Measurements from ENCODE around the gene FTCDNL1. TPM values are rescaled to one million over a fixed set of nuclear protein-coding genes. Genes with fewer than 3 reads are reported as not detected.

The FTCDNL1 gene
- total RNA-seq, 1 donor from 2014 or later = 1.3 TPM

GRCh38 chr2:199875400-199875799, 24.4 kb upstream of the FTCDNL1 start:
- no peaks in the 10 kb centered on the region for H3K36me3 Mint-ChIP-seq
- H3K9me3 Mint-ChIP-seq = no peaks in the 10 kb centered on the region
- no peaks in the 10 kb centered on the region for H3K4me1 Mint-ChIP-seq (ENCODE audit: unreplicated experiment)
- H3K27ac Mint-ChIP-seq = no peak overlapping the region
- DNase-seq (ENCODE audit: extremely low spot score, unreplicated experiment) = no peak
- TF ChIP-seq CTCF (conservative IDR thresholded peaks at IDR 0.05) = no peak
- peaks cover 3% of the 10 kb centered on the region for H3K27me3 Mint-ChIP-seq
- no peak overlapping the region for H3K4me3 Mint-ChIP-seq

GRCh38 chr2:199874209-199874608, 23.2 kb upstream of the FTCDNL1 start:
- Mint-ChIP-seq H3K4me3 (no peak overlapping the region), H3K27me3 (peaks cover 8% of the 10 kb centered on the region), H3K9me3 (no peaks in the 10 kb centered on the region), H3K27ac (no peak overlapping the region), H3K4me1 (ENCODE audit: unreplicated experiment) (peaks cover 7% of the 10 kb centered on the region), H3K36me3 (no peaks in the 10 kb centered on the region)
- DNase-seq (ENCODE audit: extremely low spot score, unreplicated experiment) = no peak
- TF ChIP-seq CTCF (conservative IDR thresholded peaks at IDR 0.05) = no peak

- Mint-ChIP-seq H3K4me1 (ENCODE audit: unreplicated experiment) (peaks cover 7% of the 10 kb centered on the region), H3K4me3 (no peak overlapping the region), H3K27me3 (peaks cover 11% of the 10 kb centered on the region), H3K27ac (no peak overlapping the region), H3K9me3 (no peaks in the 10 kb centered on the region), H3K36me3 (no peaks in the 10 kb centered on the region)
- DNase-seq (ENCODE audit: extremely low spot score, unreplicated experiment) = no peak
- TF ChIP-seq CTCF (conservative IDR thresholded peaks at IDR 0.05) = no peak
Measured at GRCh38 chr2:199870581-199870980, 19.6 kb upstream of the FTCDNL1 start.

DNA sequence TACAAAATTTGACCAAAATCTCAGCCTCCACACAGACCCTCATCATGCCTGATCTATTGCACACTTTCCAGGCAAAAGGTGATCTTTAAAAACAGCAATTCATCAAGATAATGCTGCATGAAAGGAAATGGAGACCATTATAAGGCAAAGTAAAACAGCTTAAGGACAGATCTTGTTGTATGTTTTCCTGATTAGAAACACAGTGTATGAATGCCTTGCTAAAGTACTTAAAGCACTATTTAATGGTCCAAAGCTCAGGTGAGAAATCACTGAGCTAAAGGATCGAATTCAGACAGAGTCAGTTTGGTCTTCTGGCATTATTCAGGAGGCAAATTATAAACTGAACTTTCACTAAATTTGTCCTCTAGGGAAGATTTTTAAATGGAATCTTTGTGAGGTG, 18.7 kb upstream of the FTCDNL1 start:
- no peak for DNase-seq (ENCODE audit: extremely low spot score, unreplicated experiment)
- Mint-ChIP-seq H3K4me1 (ENCODE audit: unreplicated experiment) (peaks cover 7% of the 10 kb centered on the region), H3K27ac (no peak overlapping the region), H3K36me3 (no peaks in the 10 kb centered on the region), H3K9me3 (no peaks in the 10 kb centered on the region), H3K27me3 (peaks cover 11% of the 10 kb centered on the region), H3K4me3 (no peak overlapping the region)
- TF ChIP-seq CTCF (conservative IDR thresholded peaks at IDR 0.05) = no peak

GRCh38 chr2:199869227-199869541, 18.2 kb upstream of the FTCDNL1 start:
- TF ChIP-seq CTCF (conservative IDR thresholded peaks at IDR 0.05) = no peak
- peaks cover 11% of the 10 kb centered on the region for H3K27me3 Mint-ChIP-seq
- peaks cover 7% of the 10 kb centered on the region for H3K4me1 Mint-ChIP-seq (ENCODE audit: unreplicated experiment)
- H3K4me3 Mint-ChIP-seq = no peak overlapping the region
- no peaks in the 10 kb centered on the region for H3K36me3 Mint-ChIP-seq
- DNase-seq (ENCODE audit: extremely low spot score, unreplicated experiment) = no peak
- H3K9me3 Mint-ChIP-seq = no peaks in the 10 kb centered on the region
- no peak overlapping the region for H3K27ac Mint-ChIP-seq

Measured in type B pancreatic cell (in vitro differentiated cells).